Daoy (cell line): ENCODE measurements around the gene DNAH5. TPM values are rescaled to one million over a fixed set of nuclear protein-coding genes. Genes with fewer than 3 reads are reported as not detected.
"Not testable (repeated sequence)": the region's sequence is repeated elsewhere in the genome, so short reads cannot be mapped to it uniquely, and the experiment has no call there.

Source experiments
- DNase-seq: peaks from one replicate; pipeline ENCODE4 v3.0.0-alpha.2; 2015; ENCODE audit warnings: low read depth
- total RNA-seq: library from RNA; depleted of rRNA; stranded (reverse); fragments of >200 nt; shearing (Covaris generic); gene quantifications from 2 replicates; pipeline ENCODE4 v1.2.3, GENCODE V29; 2014; rRNA removed

The DNAH5 gene
- 6.1 and 12.3 TPM in 2 replicates for total RNA-seq

DNA sequence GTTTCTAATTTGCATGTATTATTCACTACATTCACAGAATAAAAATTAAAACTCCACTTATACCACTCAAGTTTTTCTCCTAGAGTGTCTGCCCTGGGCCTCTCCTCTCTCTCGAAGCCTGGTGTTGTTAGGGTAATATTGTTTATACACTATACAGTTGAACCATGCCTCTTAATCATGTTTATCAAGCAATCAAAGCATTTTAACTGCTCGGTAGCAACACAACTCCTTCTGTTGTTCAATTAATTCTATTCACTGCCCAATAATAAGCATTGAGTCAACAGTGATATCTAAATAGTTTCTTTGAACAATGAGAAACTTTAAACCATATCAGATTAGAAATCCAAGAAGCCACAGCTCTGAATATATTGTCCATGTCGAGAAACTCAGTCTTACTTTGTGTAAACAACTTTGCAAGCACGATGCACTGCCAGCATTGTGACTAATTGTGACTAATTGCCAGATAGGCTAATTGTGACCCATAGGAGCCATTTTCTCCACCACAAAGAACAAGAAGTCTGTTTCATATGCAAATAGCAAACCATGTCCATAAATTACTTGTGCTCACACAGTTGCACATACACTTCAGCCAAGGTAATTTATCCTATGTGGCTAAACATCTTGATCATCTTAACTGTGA, at the start of gene DNAH5:
Gene DNAH5, minus strand, starts transcription at position 129 of the 640 bp plus-strand sequence. CDS start 250 bp downstream, outside the sequence.
- peak; percentile 20 for DNase-seq

DNA sequence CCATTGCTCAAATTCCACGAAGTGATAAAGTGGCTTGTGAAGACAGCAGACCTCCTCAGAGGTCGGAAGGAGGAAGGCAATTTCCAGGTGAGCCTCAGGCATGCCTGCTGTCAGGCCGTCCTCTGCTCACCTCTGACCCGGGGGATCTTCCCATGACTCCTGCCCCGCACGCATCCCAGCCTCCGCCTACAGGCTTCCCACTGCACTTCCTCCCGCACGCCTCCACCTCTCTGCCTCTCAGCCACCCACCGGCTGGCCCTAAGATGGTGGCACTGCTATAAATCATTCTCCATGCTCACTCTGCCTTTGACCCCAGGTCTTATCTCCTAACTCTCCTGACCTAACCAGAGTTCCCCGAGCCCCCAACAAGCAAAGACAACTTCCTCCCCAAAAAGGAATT, 49.4 kb upstream of the DNAH5 start:
- no peak for DNase-seq

- DNase-seq = no peak
These were observed 48.3 kb upstream of the DNAH5 start for GRCh38 chr5:13992795-13993194.

DNA sequence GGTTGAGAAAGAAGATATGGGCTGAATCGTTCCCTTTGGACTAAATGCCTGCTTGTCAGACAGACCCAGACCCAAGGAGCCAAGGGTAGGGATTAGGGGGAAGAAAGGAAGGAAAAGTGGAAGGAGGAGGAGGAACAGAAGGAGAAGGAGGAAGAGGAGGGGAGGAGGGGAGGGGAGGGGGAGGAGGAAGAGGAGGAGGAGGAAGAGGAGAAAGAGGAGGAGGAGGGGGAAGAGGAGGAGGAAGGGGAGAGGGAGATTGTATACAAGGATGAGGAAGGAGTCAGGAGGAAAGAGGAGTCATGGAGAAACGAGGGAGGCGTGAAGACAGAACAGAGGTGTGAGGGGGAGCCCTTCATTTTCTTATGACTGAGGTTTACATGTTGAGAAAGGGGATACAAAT, 46.9 kb upstream of the DNAH5 start:
- DNase-seq = no peak

- DNase-seq = no peak
These were observed 46.4 kb upstream of the DNAH5 start for GRCh38 chr5:13990896-13991295.

- no peak for DNase-seq
These were observed 45.3 kb upstream of the DNAH5 start for GRCh38 chr5:13989832-13990231.

DNA sequence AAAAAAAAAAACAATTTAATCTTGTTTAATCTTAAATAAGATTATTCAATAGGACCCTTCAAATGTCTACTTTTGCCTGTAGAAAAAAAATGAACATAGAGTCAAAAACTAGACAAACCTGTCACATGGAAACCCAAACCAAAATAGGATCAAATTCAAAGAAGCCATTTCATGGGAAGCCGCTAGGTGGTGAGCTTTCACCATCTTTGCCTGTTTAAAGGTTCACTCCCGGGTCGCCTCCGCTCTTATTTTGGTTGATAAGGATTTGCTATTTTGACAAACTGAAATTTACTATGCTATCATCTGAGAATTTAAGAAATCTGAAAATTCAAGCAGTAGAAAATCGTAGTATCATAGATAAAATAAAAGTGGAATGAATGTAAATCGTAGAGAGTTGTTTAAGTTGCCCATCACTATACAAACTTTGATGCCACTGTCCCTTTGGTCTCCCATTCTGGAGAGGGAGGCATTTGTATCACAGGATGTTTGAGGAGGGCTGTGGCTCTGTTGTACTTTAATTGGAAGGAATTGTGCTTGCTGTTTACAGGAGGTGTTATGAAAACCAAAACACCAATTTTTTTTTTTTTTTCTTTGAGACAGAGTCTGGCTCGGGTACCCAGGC, 43.5 kb upstream of the DNAH5 start:
- DNase-seq = peak; percentile 67

- DNase-seq = peak; percentile 92
These were observed 41.4 kb upstream of the DNAH5 start for GRCh38 chr5:13985731-13986418.

GRCh38 chr5:13984888-13985287, 40.4 kb upstream of the DNAH5 start:
- DNase-seq = not testable (repeated sequence)

GRCh38 chr5:13976867-13977830, 32.7 kb upstream of the DNAH5 start:
- DNase-seq = peak; percentile 57

GRCh38 chr5:13976223-13976622, 31.7 kb upstream of the DNAH5 start:
- DNase-seq = no peak

- DNase-seq = no peak
These were observed 30.8 kb upstream of the DNAH5 start for GRCh38 chr5:13975246-13975645.

- DNase-seq = no peak
These were observed 29.2 kb upstream of the DNAH5 start for GRCh38 chr5:13973724-13974123.

GRCh38 chr5:13972029-13972428, 27.5 kb upstream of the DNAH5 start:
- no peak for DNase-seq

- DNase-seq = peak; percentile 50
These were observed 12.7 kb upstream of the DNAH5 start for GRCh38 chr5:13957032-13957645.

GRCh38 chr5:13956471-13956870, 12.0 kb upstream of the DNAH5 start:
- DNase-seq = no peak

DNA sequence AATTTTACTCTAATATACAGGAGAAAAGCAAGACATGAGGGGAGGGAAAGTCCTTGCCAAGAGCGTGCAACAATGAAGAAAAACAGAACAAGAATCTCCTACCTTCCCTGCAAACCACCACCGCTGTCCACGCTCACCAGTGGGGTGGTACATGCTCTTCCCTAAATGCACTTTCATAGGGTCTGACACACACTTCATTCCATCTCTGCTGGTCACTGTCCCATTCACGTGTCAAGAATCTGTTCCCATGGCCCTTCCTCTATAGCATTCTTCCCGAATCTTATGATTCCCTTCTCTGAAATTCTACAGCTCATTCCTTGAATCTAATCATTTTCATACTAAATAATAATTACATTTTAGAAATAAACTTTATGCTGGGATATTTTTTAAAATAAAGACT, 11.4 kb upstream of the DNAH5 start:
- DNase-seq = no peak

- DNase-seq = peak; percentile 20
These were observed 1.6 kb upstream of the DNAH5 start for GRCh38 chr5:13946111-13946510.

- DNase-seq = no peak
These were observed 783 bp upstream of the DNAH5 start for GRCh38 chr5:13945271-13945670.

DNA sequence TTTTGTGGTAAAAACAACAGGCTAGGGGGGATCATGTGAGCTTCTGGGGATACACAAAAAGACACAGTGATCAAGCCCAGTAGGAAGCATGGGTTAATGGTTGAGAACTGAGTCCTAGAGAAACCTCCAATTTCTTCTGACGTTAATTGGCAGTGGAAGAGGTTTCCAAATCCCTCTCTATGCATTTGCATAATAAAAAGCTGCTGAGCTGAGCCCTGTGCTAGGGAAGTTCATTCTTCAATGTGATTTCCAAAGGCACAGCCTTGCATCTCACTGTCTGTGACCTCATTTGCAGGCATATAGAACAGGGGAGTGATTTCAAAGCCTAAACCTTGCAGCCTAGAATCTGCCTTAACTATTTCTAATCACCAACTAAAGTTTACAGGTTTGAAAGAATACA, 812 bp downstream of the DNAH5 start:
- DNase-seq = no peak

DNA sequence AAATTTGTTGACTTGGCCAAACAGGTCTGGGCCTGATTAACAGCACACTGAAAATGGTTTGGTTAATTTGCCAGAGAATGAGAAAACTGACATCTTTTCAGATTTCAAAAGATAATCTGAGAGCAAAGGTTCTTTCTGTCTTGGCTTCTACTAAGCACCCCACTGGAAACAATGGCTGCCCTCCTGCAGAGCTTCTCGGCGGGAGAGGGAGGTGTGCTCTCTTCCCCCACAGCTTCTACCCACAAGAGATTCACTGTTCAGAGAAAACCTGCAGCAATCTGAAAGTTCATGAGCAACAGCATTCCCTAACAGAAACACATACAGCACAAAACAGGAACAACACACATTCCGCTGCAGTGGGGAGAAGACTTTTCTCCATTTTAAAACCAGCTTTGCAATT, 3.0 kb downstream of the DNAH5 start:
- DNase-seq = no peak
